Ishikawa (cell line): ENCODE results near the gene XAF1.

ENCODE experiments used
- CEBPB ChIP-seq: IDR thresholded peaks from 2 replicates; pipeline ENCODE4 v1.6.1; 2012
- CREB1 ChIP-seq: IDR thresholded peaks from 2 replicates; pipeline ENCODE4 v1.6.1; 2012; ENCODE audit warnings: low read depth
- EGR1 ChIP-seq: IDR thresholded peaks from 2 replicates; pipeline ENCODE4 v1.6.1; 2012
- EP300 ChIP-seq: IDR thresholded peaks from 2 replicates; pipeline ENCODE4 v1.6.1; 2012; ENCODE audit warnings: borderline replicate concordance
- FOXM1 ChIP-seq: IDR thresholded peaks from 2 replicates; pipeline ENCODE4 v1.6.1; 2012; ENCODE audit warnings: low read depth, borderline replicate concordance
- NFIC ChIP-seq: IDR thresholded peaks from 2 replicates; pipeline ENCODE4 v1.6.1; 2012
- RAD21 ChIP-seq: IDR thresholded peaks from 2 replicates; pipeline ENCODE4 v1.6.1; 2012; ENCODE audit warnings: low read depth
- TAF1 ChIP-seq: IDR thresholded peaks from 2 replicates; pipeline ENCODE4 v1.6.1; 2012; ENCODE audit warnings: low read depth, mild to moderate bottlenecking
- TCF12 ChIP-seq: IDR thresholded peaks from 2 replicates; pipeline ENCODE4 v1.6.1; 2012; ENCODE audit warnings: low read depth
- TEAD4 ChIP-seq: IDR thresholded peaks from 2 replicates; pipeline ENCODE4 v1.6.1; 2012
- YY1 ChIP-seq: IDR thresholded peaks from 2 replicates; pipeline ENCODE4 v1.6.1; 2012; ENCODE audit warnings: low read depth
- ZBTB7A ChIP-seq: IDR thresholded peaks from 2 replicates; pipeline ENCODE4 v1.6.1; 2012; ENCODE audit warnings: low read depth
- TF ChIP-seq, protein P1 (sequence below): IDR thresholded peaks from 2 replicates; pipeline ENCODE4 v1.6.1; 2012; ENCODE audit warnings: low read depth, mild to moderate bottlenecking
- TF ChIP-seq, protein P2 (sequence below): IDR thresholded peaks from 2 replicates; pipeline ENCODE4 v1.6.1; 2012
- TF ChIP-seq, protein P3 (sequence below): IDR thresholded peaks from 2 replicates; pipeline ENCODE4 v1.6.1; 2012

Gene XAF1

DNA sequence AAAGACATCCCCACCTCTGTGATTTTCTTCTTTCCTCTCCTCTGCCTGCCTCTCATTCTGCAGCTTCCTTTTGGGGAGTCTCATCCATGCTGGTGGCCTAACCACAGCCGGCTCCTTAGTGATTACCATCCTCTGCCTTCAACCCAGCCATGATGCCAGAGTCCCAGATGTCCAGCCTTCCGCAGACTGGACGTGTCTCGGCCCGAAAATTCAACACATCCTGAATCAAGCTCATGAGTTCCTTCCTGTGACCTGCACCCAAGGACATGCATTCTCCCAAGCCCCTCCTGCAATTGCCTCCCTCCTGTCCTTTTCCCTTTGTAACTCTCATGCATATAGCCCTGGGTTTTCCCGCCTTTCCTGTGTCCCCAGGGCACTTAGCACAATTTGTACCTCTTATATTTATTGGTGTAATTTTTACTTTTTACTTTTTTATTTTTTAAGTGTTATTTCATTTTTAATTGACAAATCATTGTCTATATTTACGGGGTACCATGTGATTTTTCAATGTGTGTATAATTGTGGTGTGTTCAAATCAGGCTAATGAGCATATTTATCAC lies 41.5 kb upstream of the XAF1 start:
- TF ChIP-seq RAD21: no peak
- TF ChIP-seq, protein P1, sequence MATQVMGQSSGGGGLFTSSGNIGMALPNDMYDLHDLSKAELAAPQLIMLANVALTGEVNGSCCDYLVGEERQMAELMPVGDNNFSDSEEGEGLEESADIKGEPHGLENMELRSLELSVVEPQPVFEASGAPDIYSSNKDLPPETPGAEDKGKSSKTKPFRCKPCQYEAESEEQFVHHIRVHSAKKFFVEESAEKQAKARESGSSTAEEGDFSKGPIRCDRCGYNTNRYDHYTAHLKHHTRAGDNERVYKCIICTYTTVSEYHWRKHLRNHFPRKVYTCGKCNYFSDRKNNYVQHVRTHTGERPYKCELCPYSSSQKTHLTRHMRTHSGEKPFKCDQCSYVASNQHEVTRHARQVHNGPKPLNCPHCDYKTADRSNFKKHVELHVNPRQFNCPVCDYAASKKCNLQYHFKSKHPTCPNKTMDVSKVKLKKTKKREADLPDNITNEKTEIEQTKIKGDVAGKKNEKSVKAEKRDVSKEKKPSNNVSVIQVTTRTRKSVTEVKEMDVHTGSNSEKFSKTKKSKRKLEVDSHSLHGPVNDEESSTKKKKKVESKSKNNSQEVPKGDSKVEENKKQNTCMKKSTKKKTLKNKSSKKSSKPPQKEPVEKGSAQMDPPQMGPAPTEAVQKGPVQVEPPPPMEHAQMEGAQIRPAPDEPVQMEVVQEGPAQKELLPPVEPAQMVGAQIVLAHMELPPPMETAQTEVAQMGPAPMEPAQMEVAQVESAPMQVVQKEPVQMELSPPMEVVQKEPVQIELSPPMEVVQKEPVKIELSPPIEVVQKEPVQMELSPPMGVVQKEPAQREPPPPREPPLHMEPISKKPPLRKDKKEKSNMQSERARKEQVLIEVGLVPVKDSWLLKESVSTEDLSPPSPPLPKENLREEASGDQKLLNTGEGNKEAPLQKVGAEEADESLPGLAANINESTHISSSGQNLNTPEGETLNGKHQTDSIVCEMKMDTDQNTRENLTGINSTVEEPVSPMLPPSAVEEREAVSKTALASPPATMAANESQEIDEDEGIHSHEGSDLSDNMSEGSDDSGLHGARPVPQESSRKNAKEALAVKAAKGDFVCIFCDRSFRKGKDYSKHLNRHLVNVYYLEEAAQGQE: no peak

DNA sequence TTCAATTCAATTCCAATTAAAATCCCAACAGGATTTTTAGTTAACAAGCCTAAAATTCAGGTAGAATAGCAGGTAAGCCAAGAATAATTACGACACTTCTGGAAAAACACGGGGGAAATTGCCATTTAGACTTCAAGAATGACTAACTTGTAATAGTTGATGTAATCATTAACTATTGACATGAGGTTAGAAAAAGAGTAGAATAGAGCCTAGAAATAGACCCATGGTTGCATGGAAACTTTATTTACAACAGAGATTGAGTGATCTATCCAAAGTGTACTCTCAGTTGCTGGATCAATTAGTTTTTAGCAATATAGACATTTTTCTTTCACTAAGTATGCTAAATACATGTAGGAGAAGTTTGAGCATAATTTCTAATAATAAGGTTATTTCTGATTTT lies 39.1 kb upstream of the XAF1 start:
- TF ChIP-seq, protein P2, sequence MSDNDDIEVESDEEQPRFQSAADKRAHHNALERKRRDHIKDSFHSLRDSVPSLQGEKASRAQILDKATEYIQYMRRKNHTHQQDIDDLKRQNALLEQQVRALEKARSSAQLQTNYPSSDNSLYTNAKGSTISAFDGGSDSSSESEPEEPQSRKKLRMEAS: no peak
- TF ChIP-seq CEBPB (no peak), YY1 (no peak), FOXM1 (no peak)
- TF ChIP-seq, protein P3, sequence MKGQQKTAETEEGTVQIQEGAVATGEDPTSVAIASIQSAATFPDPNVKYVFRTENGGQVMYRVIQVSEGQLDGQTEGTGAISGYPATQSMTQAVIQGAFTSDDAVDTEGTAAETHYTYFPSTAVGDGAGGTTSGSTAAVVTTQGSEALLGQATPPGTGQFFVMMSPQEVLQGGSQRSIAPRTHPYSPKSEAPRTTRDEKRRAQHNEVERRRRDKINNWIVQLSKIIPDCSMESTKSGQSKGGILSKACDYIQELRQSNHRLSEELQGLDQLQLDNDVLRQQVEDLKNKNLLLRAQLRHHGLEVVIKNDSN: no peak

DNA sequence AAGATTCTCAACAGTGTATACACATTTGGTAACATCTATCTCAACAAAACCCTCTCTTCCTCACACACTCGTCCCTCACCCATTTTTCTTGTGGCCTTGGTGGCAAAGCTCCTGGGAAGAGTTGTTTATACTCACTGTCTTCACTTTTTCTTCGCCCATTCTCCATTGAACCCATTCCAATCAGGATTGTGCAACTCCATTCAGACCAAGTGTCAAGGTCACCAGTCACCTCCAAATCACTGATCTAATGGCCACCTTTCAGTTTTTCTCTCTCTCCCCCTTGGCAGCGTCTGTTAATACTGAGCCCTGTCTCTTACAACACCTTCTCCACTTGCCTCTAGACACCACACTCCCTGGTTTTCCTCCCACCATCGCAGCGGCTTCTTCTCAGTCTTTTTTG lies 34.1 kb upstream of the XAF1 start:
- no peak for TF ChIP-seq ZBTB7A
- TF ChIP-seq, protein P2: no peak
- TF ChIP-seq FOXM1: no peak
- no peak for TF ChIP-seq YY1

DNA sequence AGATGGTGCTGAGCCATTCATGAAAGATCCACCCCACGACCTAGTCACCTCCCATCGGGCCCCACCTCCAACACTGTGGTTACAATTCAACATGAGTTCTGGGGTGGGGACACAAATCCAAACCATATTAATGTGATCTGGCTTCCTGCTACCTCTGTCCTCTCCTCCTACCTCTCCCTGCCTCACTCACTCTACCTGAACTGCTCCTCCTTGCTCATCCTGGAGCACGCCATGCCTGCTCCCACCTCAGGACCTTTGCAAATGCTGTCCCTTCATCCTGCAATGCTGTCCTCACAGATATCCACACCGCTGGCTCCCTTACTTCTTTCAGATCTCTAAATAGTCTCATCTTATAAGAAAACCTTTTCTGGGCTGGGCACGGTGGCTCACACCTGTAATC lies 31.8 kb upstream of the XAF1 start:
- TF ChIP-seq, protein P3: no peak

DNA sequence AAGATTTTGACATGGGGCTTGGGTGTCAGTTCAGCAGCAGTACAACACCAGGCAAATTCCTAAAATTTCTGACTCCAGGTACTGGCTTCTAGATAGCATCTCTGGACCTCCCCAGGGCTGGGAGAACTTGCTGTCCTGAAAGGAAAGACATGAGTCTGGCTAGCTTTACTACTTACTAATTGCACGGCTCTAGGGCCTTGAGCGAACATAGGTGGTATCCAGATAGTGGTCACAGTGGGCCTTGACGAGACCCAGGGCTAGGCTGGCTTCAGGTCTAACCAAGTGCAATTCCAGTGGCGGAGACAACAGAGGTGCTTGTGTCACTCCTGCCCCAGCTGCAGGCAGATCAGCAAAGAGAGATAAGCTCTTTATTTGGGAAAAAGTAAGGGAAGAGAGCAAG lies 26.3 kb upstream of the XAF1 start:
- no peak for TF ChIP-seq YY1
- TF ChIP-seq EP300: no peak
- no peak for TF ChIP-seq NFIC
- no peak for TF ChIP-seq TAF1
- TF ChIP-seq FOXM1: no peak
- TF ChIP-seq, protein P2: no peak
- no peak for TF ChIP-seq RAD21
- no peak for TF ChIP-seq CREB1
- TF ChIP-seq, protein P1: no peak
- TF ChIP-seq TEAD4: no peak
- TF ChIP-seq ZBTB7A: no peak
- TF ChIP-seq EGR1: no peak
- TF ChIP-seq TCF12: no peak
- TF ChIP-seq, protein P3: no peak
- TF ChIP-seq CEBPB: no peak

DNA sequence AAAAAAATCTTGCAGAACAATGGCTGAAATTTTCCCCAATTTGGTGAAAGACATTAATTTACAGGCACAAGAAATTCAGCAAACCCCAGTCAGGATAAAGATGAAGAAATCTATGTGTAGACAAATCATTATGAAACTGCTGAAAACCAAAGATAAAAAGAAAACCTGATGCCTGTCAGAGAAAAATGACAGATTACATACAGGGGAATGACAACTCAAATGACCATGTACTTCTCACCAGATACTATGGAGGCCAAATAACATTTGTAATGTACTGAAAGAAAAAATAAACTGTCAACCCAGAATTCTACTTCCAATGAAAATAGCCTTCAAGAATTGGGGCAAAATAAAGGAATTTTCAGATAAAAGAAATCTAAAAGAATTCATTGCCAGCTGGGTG lies 7.2 kb upstream of the XAF1 start:
- TF ChIP-seq, protein P1: no peak
